ENCODE results near the gene UBE2E1. TPM values are rescaled to one million over a fixed set of nuclear protein-coding genes. Genes with fewer than 3 reads are reported as not detected.

UBE2E1 gene
- total RNA-seq, 1 donor from 2014 or later, result 63.9 TPM

- no peak overlapping the region for H3K27ac Mint-ChIP-seq
- H3K36me3 Mint-ChIP-seq (ENCODE audit: low read depth), result peaks cover 3% of the 10 kb centered on the region
- H3K4me3 Mint-ChIP-seq (ENCODE audit: low read depth), result no peak overlapping the region
- intact Hi-C loops (cut with micrococcal nuclease), result no loop called here
- DNase-seq (ENCODE audit: low spot score), result no peak
- peaks cover 23% of the 10 kb centered on the region for H3K4me1 Mint-ChIP-seq (ENCODE audit: low read depth)
- H3K27me3 Mint-ChIP-seq (ENCODE audit: low read depth), result no peaks in the 10 kb centered on the region
- H3K9me3 Mint-ChIP-seq, result no peaks in the 10 kb centered on the region
Measured at GRCh38 chr3:23830869-23831484, 25.2 kb downstream of the UBE2E1 start.

- Mint-ChIP-seq H3K9me3 (no peaks in the 10 kb centered on the region), H3K27me3 (ENCODE audit: low read depth) (no peaks in the 10 kb centered on the region), H3K4me1 (ENCODE audit: low read depth) (peaks cover 19% of the 10 kb centered on the region), H3K4me3 (ENCODE audit: low read depth) (no peak overlapping the region), H3K27ac (no peak overlapping the region), H3K36me3 (ENCODE audit: low read depth) (peaks cover 3% of the 10 kb centered on the region)
- intact Hi-C loops (cut with micrococcal nuclease), result no loop called here
- DNase-seq (ENCODE audit: low spot score), result no peak
Measured at GRCh38 chr3:23831517-23832394, 26.0 kb downstream of the UBE2E1 start.

- no peak overlapping the region for H3K4me3 Mint-ChIP-seq (ENCODE audit: low read depth)
- no peaks in the 10 kb centered on the region for H3K27me3 Mint-ChIP-seq (ENCODE audit: low read depth)
- no peak for DNase-seq (ENCODE audit: low spot score)
- H3K36me3 Mint-ChIP-seq (ENCODE audit: low read depth), result peaks cover 3% of the 10 kb centered on the region
- H3K4me1 Mint-ChIP-seq (ENCODE audit: low read depth), result peaks cover 19% of the 10 kb centered on the region
- H3K27ac Mint-ChIP-seq, result no peak overlapping the region
- intact Hi-C loops (cut with micrococcal nuclease), result no loop called here
- H3K9me3 Mint-ChIP-seq, result no peaks in the 10 kb centered on the region
Measured at GRCh38 chr3:23832523-23832922, 26.8 kb downstream of the UBE2E1 start.

- no peak overlapping the region for H3K27ac Mint-ChIP-seq
- intact Hi-C loops (cut with micrococcal nuclease), result no loop called here
- no peak for DNase-seq (ENCODE audit: low spot score)
- no peaks in the 10 kb centered on the region for H3K27me3 Mint-ChIP-seq (ENCODE audit: low read depth)
- peaks cover 3% of the 10 kb centered on the region for H3K36me3 Mint-ChIP-seq (ENCODE audit: low read depth)
- no peaks in the 10 kb centered on the region for H3K9me3 Mint-ChIP-seq
- no peak overlapping the region for H3K4me3 Mint-ChIP-seq (ENCODE audit: low read depth)
- peaks cover 19% of the 10 kb centered on the region for H3K4me1 Mint-ChIP-seq (ENCODE audit: low read depth)
Measured at GRCh38 chr3:23834082-23834870, 28.5 kb downstream of the UBE2E1 start.

- Mint-ChIP-seq H3K4me1 (ENCODE audit: low read depth) (peaks cover 15% of the 10 kb centered on the region), H3K36me3 (ENCODE audit: low read depth) (peaks cover 3% of the 10 kb centered on the region), H3K4me3 (ENCODE audit: low read depth) (no peak overlapping the region), H3K9me3 (no peaks in the 10 kb centered on the region), H3K27me3 (ENCODE audit: low read depth) (no peaks in the 10 kb centered on the region), H3K27ac (no peak overlapping the region)
- intact Hi-C loops (cut with micrococcal nuclease), result no loop called here
- DNase-seq (ENCODE audit: low spot score), result no peak
Measured at GRCh38 chr3:23835087-23835486, 29.3 kb downstream of the UBE2E1 start.

- Mint-ChIP-seq H3K9me3 (no peaks in the 10 kb centered on the region), H3K36me3 (ENCODE audit: low read depth) (no peaks in the 10 kb centered on the region), H3K27ac (no peak overlapping the region), H3K4me3 (ENCODE audit: low read depth) (no peak overlapping the region), H3K4me1 (ENCODE audit: low read depth) (peaks cover 8% of the 10 kb centered on the region), H3K27me3 (ENCODE audit: low read depth) (no peaks in the 10 kb centered on the region)
- DNase-seq (ENCODE audit: low spot score), result no peak
- intact Hi-C loops (cut with micrococcal nuclease), result no loop called here
Measured at GRCh38 chr3:23835802-23836201, 30.0 kb downstream of the UBE2E1 start.

- intact Hi-C loops (cut with micrococcal nuclease), result no loop called here
- no peaks in the 10 kb centered on the region for H3K36me3 Mint-ChIP-seq (ENCODE audit: low read depth)
- no peak for DNase-seq (ENCODE audit: low spot score)
- no peak overlapping the region for H3K4me3 Mint-ChIP-seq (ENCODE audit: low read depth)
- no peaks in the 10 kb centered on the region for H3K27me3 Mint-ChIP-seq (ENCODE audit: low read depth)
- H3K4me1 Mint-ChIP-seq (ENCODE audit: low read depth), result peaks cover 4% of the 10 kb centered on the region
- no peak overlapping the region for H3K27ac Mint-ChIP-seq
- no peaks in the 10 kb centered on the region for H3K9me3 Mint-ChIP-seq
Measured at GRCh38 chr3:23836536-23837230, 30.9 kb downstream of the UBE2E1 start.

- H3K4me1 Mint-ChIP-seq (ENCODE audit: low read depth), result no peaks in the 10 kb centered on the region
- intact Hi-C loops (cut with micrococcal nuclease), result no loop called here
- H3K36me3 Mint-ChIP-seq (ENCODE audit: low read depth), result no peaks in the 10 kb centered on the region
- H3K27ac Mint-ChIP-seq, result no peak overlapping the region
- H3K4me3 Mint-ChIP-seq (ENCODE audit: low read depth), result no peak overlapping the region
- no peaks in the 10 kb centered on the region for H3K27me3 Mint-ChIP-seq (ENCODE audit: low read depth)
- DNase-seq (ENCODE audit: low spot score), result no peak
- no peaks in the 10 kb centered on the region for H3K9me3 Mint-ChIP-seq
Measured at GRCh38 chr3:23837286-23837685, 31.5 kb downstream of the UBE2E1 start.

- no peak for DNase-seq (ENCODE audit: low spot score)
- Mint-ChIP-seq H3K36me3 (ENCODE audit: low read depth) (no peaks in the 10 kb centered on the region), H3K9me3 (no peaks in the 10 kb centered on the region), H3K27me3 (ENCODE audit: low read depth) (no peaks in the 10 kb centered on the region), H3K4me3 (ENCODE audit: low read depth) (no peak overlapping the region), H3K4me1 (ENCODE audit: low read depth) (no peaks in the 10 kb centered on the region), H3K27ac (no peak overlapping the region)
- intact Hi-C loops (cut with micrococcal nuclease), result no loop called here
Measured at GRCh38 chr3:23837691-23838090, 31.9 kb downstream of the UBE2E1 start.

GRCh38 chr3:23840521-23840920, 34.8 kb downstream of the UBE2E1 start:
- intact Hi-C loops (cut with micrococcal nuclease), result no loop called here
- H3K4me3 Mint-ChIP-seq (ENCODE audit: low read depth), result no peak overlapping the region
- no peak overlapping the region for H3K27ac Mint-ChIP-seq
- H3K4me1 Mint-ChIP-seq (ENCODE audit: low read depth), result peaks cover 8% of the 10 kb centered on the region
- no peaks in the 10 kb centered on the region for H3K27me3 Mint-ChIP-seq (ENCODE audit: low read depth)
- H3K9me3 Mint-ChIP-seq, result no peaks in the 10 kb centered on the region
- no peak for DNase-seq (ENCODE audit: low spot score)
- no peaks in the 10 kb centered on the region for H3K36me3 Mint-ChIP-seq (ENCODE audit: low read depth)

- peaks cover 4% of the 10 kb centered on the region for H3K36me3 Mint-ChIP-seq (ENCODE audit: low read depth)
- peaks cover 9% of the 10 kb centered on the region for H3K4me1 Mint-ChIP-seq (ENCODE audit: low read depth)
- DNase-seq (ENCODE audit: low spot score), result no peak
- H3K27me3 Mint-ChIP-seq (ENCODE audit: low read depth), result no peaks in the 10 kb centered on the region
- H3K9me3 Mint-ChIP-seq, result no peaks in the 10 kb centered on the region
- no peak overlapping the region for H3K27ac Mint-ChIP-seq
- intact Hi-C loops (cut with micrococcal nuclease), result no loop called here
- H3K4me3 Mint-ChIP-seq (ENCODE audit: low read depth), result no peak overlapping the region
Measured at GRCh38 chr3:23843869-23844268, 38.1 kb downstream of the UBE2E1 start.

GRCh38 chr3:23845326-23846216, 39.8 kb downstream of the UBE2E1 start:
- peaks cover 9% of the 10 kb centered on the region for H3K4me1 Mint-ChIP-seq (ENCODE audit: low read depth)
- no peak overlapping the region for H3K4me3 Mint-ChIP-seq (ENCODE audit: low read depth)
- H3K27ac Mint-ChIP-seq, result no peak overlapping the region

More at GRCh38 chr3:23845326-23846216, 39.8 kb downstream of the UBE2E1 start:
- H3K9me3 Mint-ChIP-seq, result no peaks in the 10 kb centered on the region
- H3K36me3 Mint-ChIP-seq (ENCODE audit: low read depth), result peaks cover 4% of the 10 kb centered on the region
- H3K27me3 Mint-ChIP-seq (ENCODE audit: low read depth), result no peaks in the 10 kb centered on the region
- DNase-seq (ENCODE audit: low spot score), result no peak
- intact Hi-C loops (cut with micrococcal nuclease), result no loop called here

Data from activated T-helper 2 cell treated with anti-CD3 and anti-CD28 coated beads, Interferon-gamma antibody, Interleukin-2, Interleukin-4, amounts not matched to agents 10 μg/mL and 5 μg/mL and 100 μg/mL, durations not matched to agents 14 hours and 24 hours and 36 hours (primary cell).